Stimulated activated memory B cell treated with anti-CD40 and anti-IgM and Interleukin-4, amounts not matched to agents 10 μg/mL and 1 μg/mL and 100 μg/mL, for 72 hours (primary cell): ENCODE results near the gene EPS8.
"Not testable (repeated sequence)": the region's sequence is repeated elsewhere in the genome, so short reads cannot be mapped to it uniquely, and the experiment has no call there.

Experiments used
- ATAC-seq: fragments of 150-1000 bp; cut with Tn5 transposase; 2 replicates; pipeline ENCODE4 v1.10.0; 2021
- H3K27ac Mint-ChIP-seq: one replicate; pipeline ENCODE4 v1.8.0; 2022; ENCODE audit warnings: mild to moderate bottlenecking, mixed read lengths
- H3K27me3 Mint-ChIP-seq: one replicate; pipeline ENCODE4 v1.8.0; 2022; ENCODE audit warnings: mixed read lengths
- H3K36me3 Mint-ChIP-seq: one replicate; pipeline ENCODE4 v1.8.0; 2022; ENCODE audit warnings: mixed read lengths
- H3K4me1 Mint-ChIP-seq: one replicate; pipeline ENCODE4 v1.8.0; 2022; ENCODE audit warnings: mixed read lengths
- H3K4me3 Mint-ChIP-seq: one replicate; pipeline ENCODE4 v1.8.0; 2022; ENCODE audit warnings: mild to moderate bottlenecking, moderate library complexity, mixed read lengths
- H3K9me3 Mint-ChIP-seq: one replicate; pipeline ENCODE4 v1.8.0; 2022; ENCODE audit warnings: mixed read lengths

Gene EPS8

DNA sequence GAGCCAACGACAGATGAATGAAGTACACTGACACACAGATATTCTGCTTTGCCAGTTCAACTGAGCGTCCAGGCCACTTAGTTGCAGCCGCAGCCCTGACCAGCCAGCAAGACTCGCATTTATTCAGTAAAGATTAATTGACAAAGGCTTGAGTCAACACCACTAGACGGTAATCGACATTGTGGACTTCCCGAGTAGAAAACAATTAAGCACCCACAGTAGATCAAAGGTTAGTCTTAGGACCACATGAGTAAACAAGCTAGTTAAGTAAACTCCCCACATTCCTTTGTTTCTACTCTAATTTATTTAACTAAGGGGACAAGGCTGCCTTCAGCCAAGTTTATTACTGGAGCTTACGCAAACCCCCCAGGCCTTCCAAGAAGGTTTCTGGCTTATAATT lies 172.7 kb downstream of the EPS8 start:
- H3K9me3 Mint-ChIP-seq, result peaks cover 11% of the 10 kb centered on the region
- H3K4me1 Mint-ChIP-seq, H3K36me3 Mint-ChIP-seq, H3K27ac Mint-ChIP-seq, ATAC-seq, H3K4me3 Mint-ChIP-seq, H3K27me3 Mint-ChIP-seq: not testable (repeated sequence)

DNA sequence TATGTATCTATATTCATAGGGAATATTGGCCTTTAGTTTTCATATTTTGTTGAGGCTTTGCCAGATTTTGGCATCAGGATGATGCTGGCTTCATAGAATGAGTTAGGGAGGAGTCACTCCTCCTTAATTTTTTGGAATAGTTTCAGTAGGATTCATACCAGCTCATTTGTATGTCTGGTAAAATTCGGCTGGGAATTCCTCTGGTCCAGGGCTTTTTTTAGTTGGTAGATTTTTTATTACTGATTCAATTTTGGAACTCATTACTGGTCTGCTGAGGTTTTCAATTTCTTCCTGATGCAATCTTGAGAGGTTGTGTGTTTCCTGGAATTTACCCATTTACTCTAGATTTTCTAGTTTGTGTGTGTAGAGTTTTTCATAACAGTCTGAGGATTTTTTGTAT lies 175.2 kb downstream of the EPS8 start:
- no peak overlapping the region for H3K4me3 Mint-ChIP-seq
- no peak overlapping the region for H3K27ac Mint-ChIP-seq
- no peaks in the 10 kb centered on the region for H3K4me1 Mint-ChIP-seq
- no peak for ATAC-seq
- peaks cover 11% of the 10 kb centered on the region for H3K9me3 Mint-ChIP-seq
- H3K36me3 Mint-ChIP-seq, result no peaks in the 10 kb centered on the region
- peaks cover under 1% of the 10 kb centered on the region for H3K27me3 Mint-ChIP-seq

DNA sequence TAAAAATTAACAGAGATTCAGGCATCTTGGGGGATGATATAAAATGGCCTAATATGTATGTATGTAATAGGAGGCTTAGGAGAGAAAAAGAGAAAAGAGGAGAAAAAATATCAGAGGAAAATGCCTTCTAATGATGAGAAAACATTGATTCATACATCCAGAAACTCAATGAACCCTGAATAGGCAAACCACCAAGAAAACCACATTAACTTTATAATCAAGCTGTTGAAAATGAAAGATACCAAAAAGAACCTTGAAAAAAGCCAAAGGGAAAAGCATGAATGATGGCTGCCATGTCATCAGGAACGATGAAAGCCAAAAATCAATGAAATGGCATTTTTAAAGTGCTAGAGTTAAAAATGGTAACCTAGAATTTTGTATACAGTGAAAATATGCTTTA lies 180.2 kb downstream of the EPS8 start:
- no peak for ATAC-seq
- no peaks in the 10 kb centered on the region for H3K36me3 Mint-ChIP-seq

DNA sequence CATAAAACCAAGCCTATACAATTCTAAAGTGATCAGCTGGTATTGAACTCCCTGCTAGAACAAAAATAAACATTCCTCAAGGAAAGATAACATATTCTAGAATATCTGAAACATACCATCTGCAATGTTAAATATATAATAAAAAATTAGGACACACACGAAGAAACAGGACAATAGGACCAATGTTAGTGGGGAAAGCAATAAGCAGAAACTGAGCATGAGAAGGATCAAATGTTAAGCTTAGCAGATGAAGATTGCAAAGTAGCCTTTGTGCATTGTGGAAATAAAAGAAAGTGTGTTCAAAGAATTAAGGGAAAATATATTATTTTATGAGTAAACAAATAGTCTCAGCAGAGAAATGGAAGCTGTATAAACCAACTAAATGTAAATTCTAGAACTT lies 180.8 kb downstream of the EPS8 start:
- no peak overlapping the region for H3K4me3 Mint-ChIP-seq
- no peaks in the 10 kb centered on the region for H3K36me3 Mint-ChIP-seq
- no peak overlapping the region for H3K27ac Mint-ChIP-seq
- peaks cover 3% of the 10 kb centered on the region for H3K9me3 Mint-ChIP-seq
- ATAC-seq, result no peak
- H3K4me1 Mint-ChIP-seq, result no peaks in the 10 kb centered on the region
- H3K27me3 Mint-ChIP-seq, result peaks cover 8% of the 10 kb centered on the region

More for the DNA sequence above, 180.2 kb downstream of the EPS8 start:
- Mint-ChIP-seq H3K9me3 (peaks cover 3% of the 10 kb centered on the region), H3K27ac (no peak overlapping the region), H3K4me1 (no peaks in the 10 kb centered on the region), H3K4me3 (no peak overlapping the region), H3K27me3 (peaks cover 6% of the 10 kb centered on the region)

DNA sequence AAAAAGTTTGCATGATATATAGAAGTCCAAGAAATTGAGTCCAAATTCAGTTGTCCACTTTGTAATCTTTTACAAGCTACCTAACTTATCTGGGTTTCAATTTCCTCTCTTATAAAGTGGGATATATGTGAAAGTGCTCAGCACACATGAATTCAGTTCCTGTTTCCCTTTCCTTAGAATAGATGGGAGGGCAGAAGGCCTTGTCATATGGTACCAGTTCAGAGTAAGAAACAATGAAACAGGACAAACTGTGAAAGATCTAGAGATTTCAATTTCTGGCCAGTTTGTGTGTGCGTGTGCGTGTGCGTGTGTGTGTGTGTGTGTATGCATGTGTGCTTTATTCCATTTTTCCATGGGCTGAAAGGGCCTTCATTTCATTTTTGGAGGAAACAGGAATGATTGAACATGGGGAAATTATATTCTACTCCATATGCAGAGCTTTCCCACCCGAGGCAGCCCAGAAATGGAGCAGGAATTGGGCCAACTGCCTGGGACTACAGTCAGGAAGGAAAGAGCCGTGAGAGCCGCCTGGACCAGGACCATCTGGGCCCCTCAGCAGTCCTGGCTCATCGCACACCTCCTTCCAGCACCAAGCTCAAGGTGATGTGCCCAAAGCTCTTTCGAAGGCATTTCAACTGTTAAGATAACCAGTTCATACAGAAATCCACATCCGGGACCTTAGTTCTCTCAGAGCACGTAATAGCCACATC lies 183.2 kb downstream of the EPS8 start:
- Mint-ChIP-seq H3K27me3 (peaks cover 8% of the 10 kb centered on the region), H3K27ac (no peak overlapping the region), H3K4me1 (no peaks in the 10 kb centered on the region), H3K36me3 (no peaks in the 10 kb centered on the region), H3K4me3 (no peak overlapping the region), H3K9me3 (no peaks in the 10 kb centered on the region)
- ATAC-seq, result no peak

DNA sequence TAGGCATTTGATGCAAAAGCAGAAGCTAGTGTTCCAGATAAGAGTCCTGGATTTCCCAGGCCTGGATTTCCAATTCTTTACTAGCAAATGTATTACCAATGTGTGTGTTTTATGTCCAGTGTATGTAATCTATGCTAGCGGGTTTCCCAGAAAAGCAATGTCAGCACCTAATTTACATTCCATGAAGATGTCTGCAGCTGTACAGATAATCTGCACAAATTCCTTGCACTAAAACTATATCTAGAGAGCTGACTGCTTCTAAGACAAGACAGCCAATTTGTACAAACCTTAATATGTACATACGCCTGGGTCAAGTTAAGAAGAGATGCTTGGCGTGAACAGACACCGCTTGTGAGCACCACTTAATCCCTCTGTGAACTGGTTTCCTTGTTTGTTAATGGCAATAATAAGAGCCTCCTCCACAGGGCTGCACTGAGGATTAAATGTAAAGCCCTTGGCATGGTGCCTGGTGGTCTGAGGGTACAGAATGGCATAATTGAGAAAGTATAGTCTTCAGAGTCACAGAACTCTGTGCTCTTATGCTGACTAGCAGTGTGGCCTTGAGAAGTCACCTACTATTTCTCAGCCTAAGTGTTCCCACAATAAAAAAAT lies 185.6 kb downstream of the EPS8 start:
- Mint-ChIP-seq H3K4me1 (no peaks in the 10 kb centered on the region), H3K27ac (no peak overlapping the region), H3K4me3 (no peak overlapping the region), H3K9me3 (no peaks in the 10 kb centered on the region), H3K27me3 (peaks cover 8% of the 10 kb centered on the region), H3K36me3 (no peaks in the 10 kb centered on the region)
- ATAC-seq, result no peak

DNA sequence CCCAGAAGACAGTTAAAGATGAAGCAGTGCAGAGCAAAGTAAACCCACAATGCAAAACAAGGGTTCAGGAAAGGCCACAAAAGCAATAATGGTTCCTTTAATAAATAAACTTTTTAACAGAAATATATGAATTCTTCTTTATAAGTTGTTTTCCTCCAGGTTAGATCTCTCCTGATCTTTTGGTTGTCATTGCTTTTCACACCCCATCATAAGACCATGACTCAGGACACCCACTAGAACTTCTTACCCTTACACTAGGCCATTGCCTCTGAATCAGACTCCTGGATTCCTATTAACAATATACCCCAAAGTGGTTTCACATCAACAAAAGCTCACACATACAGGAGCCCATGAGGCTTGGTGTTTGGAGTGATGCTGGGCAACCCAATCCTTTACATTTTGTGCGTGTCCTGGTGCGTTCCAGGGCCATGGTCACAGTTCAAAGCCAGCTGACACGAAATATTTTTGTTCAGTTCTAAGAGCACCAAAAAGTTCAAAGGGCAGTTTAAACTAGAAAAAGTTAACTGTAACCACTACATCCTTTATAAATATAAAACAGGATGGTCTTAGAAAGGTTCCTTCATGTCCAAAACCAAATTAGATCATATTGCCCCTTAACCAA lies 187.0 kb downstream of the EPS8 start:
- ATAC-seq, result no peak
- H3K36me3 Mint-ChIP-seq, result no peaks in the 10 kb centered on the region
- peaks cover 8% of the 10 kb centered on the region for H3K27me3 Mint-ChIP-seq
- peaks cover 6% of the 10 kb centered on the region for H3K4me1 Mint-ChIP-seq
- no peak overlapping the region for H3K27ac Mint-ChIP-seq
- no peak overlapping the region for H3K4me3 Mint-ChIP-seq
- H3K9me3 Mint-ChIP-seq, result no peaks in the 10 kb centered on the region

DNA sequence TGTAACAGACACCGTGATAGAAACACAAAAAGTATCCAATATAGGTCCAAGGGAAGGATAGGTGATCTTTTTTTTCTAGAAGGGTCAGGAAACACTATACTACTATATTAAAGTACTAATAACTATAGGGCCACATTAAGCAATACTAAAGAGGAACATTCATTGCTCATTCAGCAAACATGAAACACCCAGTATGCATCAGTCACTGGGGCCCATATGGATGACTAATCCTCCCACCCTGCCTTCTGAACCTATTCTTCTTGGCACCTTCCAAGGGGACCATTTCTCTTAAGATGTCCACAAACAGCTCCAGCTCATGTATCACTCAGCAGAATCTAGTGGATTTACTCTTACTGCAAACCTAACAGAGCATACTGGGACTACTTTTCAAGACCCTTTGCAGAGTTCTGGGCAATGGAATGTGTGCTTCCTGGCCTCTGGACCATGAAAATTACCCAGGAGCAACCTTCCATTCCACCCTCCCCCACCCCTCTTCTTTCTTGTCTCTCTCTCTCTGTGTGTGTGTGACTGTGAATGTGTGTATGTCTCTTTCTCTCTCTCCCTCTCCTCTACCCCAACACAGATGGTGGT lies 187.9 kb downstream of the EPS8 start:
- Mint-ChIP-seq H3K9me3 (no peaks in the 10 kb centered on the region), H3K27ac (no peak overlapping the region), H3K36me3 (peaks cover 4% of the 10 kb centered on the region), H3K4me3 (no peak overlapping the region), H3K27me3 (peaks cover 8% of the 10 kb centered on the region), H3K4me1 (peaks cover 6% of the 10 kb centered on the region)
- no peak for ATAC-seq

DNA sequence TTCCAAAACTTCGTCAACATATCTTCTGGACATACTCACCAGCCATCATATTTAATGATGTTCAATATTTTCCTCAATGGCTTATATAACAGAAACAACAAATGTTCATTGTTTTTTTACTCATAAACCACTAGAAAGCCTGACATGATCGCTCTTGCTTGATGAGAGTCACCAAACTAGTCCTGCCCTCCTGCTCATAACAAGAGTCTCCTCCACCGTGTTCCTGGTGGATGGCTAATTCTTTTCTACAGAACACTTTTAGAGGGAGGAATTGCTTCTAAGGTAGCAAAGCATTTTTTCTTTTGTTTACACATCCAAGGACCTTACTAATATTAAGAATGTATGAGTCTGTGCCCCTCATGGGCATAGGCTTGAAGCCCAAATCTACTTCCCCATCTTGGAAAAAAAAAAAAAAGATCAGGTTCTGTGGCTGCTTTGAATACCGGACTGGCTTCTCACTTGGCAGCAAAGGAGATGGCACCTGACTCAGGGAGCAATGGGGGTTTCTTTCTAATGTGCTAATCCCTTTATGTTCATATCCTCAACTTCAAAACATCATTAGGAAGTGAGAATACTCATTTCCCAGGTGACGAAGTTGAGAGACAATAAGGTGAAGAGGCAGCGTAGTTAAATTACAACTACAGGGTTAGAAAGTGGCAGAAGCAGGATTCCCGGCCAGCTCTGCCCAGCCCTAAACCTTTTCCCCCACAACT lies 188.8 kb downstream of the EPS8 start:
- Mint-ChIP-seq H3K9me3 (no peaks in the 10 kb centered on the region), H3K27ac (no peak overlapping the region)
- no peak for ATAC-seq

DNA sequence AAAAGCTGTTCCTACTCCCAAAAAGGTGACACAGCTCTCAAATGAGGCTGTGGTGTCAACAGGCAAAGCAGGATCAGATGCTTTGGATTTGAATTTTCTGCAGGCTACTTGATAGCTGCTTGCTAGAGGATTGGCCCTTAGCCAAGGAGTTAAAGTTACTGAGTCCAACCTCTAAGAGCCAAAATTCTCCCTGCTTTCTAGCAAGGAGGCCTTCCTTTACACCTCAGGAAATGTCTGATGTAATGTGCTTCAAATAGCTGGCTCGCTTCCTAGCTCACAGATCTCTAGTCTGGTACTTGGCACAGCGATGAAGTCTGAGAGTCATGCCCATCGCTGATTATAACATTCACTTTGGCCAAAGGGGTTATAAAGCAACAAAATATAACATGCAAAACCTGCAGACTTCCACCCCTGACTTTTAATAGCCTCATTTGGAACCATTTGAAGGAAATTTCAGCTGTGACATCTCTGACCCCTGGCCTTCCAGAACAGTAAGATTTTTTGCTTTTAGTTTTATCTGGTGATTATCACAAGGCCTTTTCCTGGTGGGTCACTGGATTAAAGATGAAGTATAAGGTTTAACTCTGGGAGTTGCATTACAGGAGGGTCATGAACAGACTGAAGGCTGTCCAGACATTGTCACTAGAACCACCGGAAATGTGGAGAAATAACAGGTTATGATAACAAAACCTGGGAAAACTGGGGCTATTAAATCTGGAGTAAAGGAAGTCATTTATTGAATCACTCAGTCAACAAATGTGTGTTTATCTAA lies 189.7 kb downstream of the EPS8 start:
- peaks cover 8% of the 10 kb centered on the region for H3K27me3 Mint-ChIP-seq
- ATAC-seq, result no peak

More for the DNA sequence above, 188.8 kb downstream of the EPS8 start:
- Mint-ChIP-seq H3K27me3 (peaks cover 8% of the 10 kb centered on the region), H3K4me3 (no peak overlapping the region), H3K4me1 (peaks cover 6% of the 10 kb centered on the region), H3K36me3 (peaks cover 11% of the 10 kb centered on the region)

DNA sequence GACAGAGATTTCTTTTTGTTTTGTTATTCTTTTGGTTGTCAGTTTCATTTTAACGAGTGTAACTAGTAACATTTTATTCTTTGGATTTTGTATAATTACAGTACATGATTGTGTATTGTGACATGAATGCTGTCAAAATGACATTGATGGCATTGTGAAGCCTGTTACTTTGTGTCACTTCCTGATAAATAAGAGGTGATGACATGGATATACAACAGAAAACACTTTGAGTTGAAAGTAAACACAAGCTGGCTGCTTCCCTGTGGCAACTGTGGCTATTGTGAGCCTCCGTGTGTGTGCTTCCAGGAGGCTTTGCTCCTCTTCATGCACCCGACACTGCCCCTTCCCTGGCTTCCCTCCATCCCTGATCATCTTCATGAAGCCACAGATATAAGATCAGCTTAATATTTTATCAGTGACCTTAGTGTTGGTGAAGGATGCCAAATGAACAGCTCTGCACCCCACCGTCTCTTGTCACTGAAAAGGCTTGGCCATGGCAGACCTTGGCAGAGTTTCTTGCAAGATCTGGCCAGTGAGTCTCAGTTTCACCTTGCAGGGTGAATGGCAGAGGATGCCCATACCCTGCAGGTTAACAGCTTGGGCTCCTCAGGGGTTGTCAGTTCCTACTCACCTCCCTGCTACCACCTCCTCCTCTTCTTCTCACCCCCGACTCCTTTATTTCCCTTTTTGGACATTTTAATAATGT lies 191.9 kb downstream of the EPS8 start:
- Mint-ChIP-seq H3K9me3 (no peaks in the 10 kb centered on the region), H3K4me1 (peaks cover 6% of the 10 kb centered on the region), H3K4me3 (no peak overlapping the region), H3K36me3 (peaks cover 20% of the 10 kb centered on the region), H3K27me3 (no peaks in the 10 kb centered on the region), H3K27ac (peak overlapping the region; percentile 50)
- ATAC-seq, result no peak

More for the DNA sequence above, 189.7 kb downstream of the EPS8 start:
- Mint-ChIP-seq H3K4me3 (no peak overlapping the region), H3K9me3 (no peaks in the 10 kb centered on the region), H3K27ac (no peak overlapping the region), H3K36me3 (peaks cover 13% of the 10 kb centered on the region), H3K4me1 (peaks cover 6% of the 10 kb centered on the region)

DNA sequence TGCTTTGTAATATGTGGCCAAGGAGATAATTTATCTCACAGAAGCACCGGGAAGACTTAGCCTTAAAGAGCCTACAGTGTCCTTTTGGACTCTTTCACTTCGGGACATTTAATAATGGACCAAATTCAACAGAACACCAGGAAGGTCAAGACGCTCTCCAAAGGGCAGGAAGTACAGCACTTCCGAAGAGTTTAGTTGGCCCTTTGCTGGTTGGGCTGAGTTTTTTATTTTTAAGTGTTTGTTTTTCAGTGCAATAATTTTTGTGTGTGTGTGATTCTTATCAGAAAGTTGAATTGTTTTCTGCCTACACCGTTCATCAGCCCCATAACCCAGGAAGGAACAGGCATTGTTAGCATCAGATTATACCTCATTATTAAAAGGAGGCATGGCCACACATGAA lies 193.0 kb downstream of the EPS8 start:
- no peaks in the 10 kb centered on the region for H3K9me3 Mint-ChIP-seq
- no peak overlapping the region for H3K4me3 Mint-ChIP-seq
- peaks cover 24% of the 10 kb centered on the region for H3K36me3 Mint-ChIP-seq
- H3K27ac Mint-ChIP-seq, result no peak overlapping the region
- H3K27me3 Mint-ChIP-seq, result no peaks in the 10 kb centered on the region
- peaks cover 6% of the 10 kb centered on the region for H3K4me1 Mint-ChIP-seq
- no peak for ATAC-seq

DNA sequence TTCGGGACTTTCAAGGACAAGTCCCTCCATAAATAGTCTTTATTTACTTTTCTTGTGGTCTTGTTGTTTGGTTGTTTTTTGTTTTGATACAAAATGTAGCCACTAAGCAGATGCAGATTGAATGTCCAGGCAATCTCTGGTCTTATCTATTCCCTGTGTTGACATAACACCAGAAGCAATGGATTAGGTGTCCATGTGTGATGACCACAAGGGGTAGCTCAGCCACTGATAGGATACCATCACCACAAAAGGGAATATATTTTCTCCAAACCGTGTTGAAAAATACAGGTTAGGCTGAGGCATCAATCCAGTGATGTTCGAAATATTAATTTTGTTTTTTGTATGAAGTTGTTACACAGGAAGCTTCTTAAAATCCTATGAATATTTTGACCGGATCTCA lies 196.3 kb downstream of the EPS8 start:
- no peak for ATAC-seq
- H3K27ac Mint-ChIP-seq, result no peak overlapping the region
- H3K27me3 Mint-ChIP-seq, result no peaks in the 10 kb centered on the region
- no peaks in the 10 kb centered on the region for H3K9me3 Mint-ChIP-seq
- peaks cover 32% of the 10 kb centered on the region for H3K36me3 Mint-ChIP-seq
- H3K4me3 Mint-ChIP-seq, result no peak overlapping the region
- H3K4me1 Mint-ChIP-seq, result peaks cover 15% of the 10 kb centered on the region

DNA sequence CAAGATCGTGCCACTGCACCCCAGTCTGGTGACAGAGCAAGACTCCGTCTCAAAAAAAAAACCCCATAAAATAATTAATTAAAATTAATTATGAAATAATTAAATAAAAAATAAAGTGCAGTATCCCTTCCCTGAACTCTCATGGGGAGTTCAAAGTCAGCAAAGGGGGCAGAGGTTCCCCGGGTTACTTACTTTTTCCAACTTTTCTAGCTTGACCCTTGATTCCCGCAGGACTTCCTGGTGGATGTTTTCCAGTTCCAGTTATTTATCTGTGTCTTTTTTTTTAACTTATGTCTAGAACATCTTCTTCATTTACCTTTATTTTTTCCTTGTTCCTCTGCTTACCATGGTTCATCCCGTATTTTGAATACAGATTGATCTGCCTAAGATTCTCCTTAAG lies 197.4 kb downstream of the EPS8 start:
- no peak for ATAC-seq
- Mint-ChIP-seq H3K27ac (no peak overlapping the region), H3K36me3 (peaks cover 41% of the 10 kb centered on the region)

More for the DNA sequence above, 197.4 kb downstream of the EPS8 start:
- peaks cover 9% of the 10 kb centered on the region for H3K4me1 Mint-ChIP-seq
- no peak overlapping the region for H3K4me3 Mint-ChIP-seq
- no peaks in the 10 kb centered on the region for H3K27me3 Mint-ChIP-seq
- H3K9me3 Mint-ChIP-seq, result no peaks in the 10 kb centered on the region
